WTC11 (cell line): Measurements from ENCODE around the gene WDR26. TPM values are rescaled to one million over a fixed set of nuclear protein-coding genes. Genes with fewer than 3 reads are reported as not detected.
"Not testable (repeated sequence)": the region's sequence is repeated elsewhere in the genome, so short reads cannot be mapped to it uniquely, and the experiment has no call there.

Experiments used
- ATAC-seq: fragments of 200-7000 bp; cut with Tn5 transposase; 2 replicates; pipeline ENCODE4 v1.10.0; 2021; ENCODE audit warnings: mild to moderate bottlenecking, moderate library complexity
- CTCF ChIA-PET: fragments of 300-600 bp; sonication (Branson Sonifier 250); formaldehyde crosslinking; loops from one replicate; lab custom pipeline; 2021; ENCODE audit warnings: antibody characterized with exemption; lab: Charles Lee
- POLR2A ChIA-PET: fragments of 350-600 bp; sonication (Branson Sonifier 250); formaldehyde crosslinking; loops from one replicate; lab custom pipeline; 2021; ENCODE audit warnings: antibody characterized with exemption; lab: Charles Lee
- DNase-seq: peaks from one replicate; pipeline ENCODE4 v3.0.0; 2021; ENCODE audit warnings: low spot score
- H3K27ac Mint-ChIP-seq: 2 replicates; pipeline ENCODE4 v1.8.0; 2021; ENCODE audit warnings: mixed read lengths
- H3K27me3 Mint-ChIP-seq: 2 replicates; pipeline ENCODE4 v1.8.0; 2021; ENCODE audit warnings: low read depth, mild to moderate bottlenecking, moderate library complexity, mixed read lengths
- H3K36me3 Mint-ChIP-seq: 2 replicates; pipeline ENCODE4 v1.8.0; 2021; ENCODE audit warnings: mixed read lengths
- H3K4me1 Mint-ChIP-seq: 2 replicates; pipeline ENCODE4 v1.8.0; 2022; ENCODE audit warnings: mixed read lengths
- H3K4me3 Mint-ChIP-seq: 2 replicates; pipeline ENCODE4 v1.8.0; 2021; ENCODE audit warnings: mild to moderate bottlenecking, moderate library complexity, mixed read lengths
- H3K9me3 Mint-ChIP-seq: 2 replicates; pipeline ENCODE4 v1.8.0; 2021; ENCODE audit warnings: mixed read lengths
- CREB1 ChIP-seq: sonication (generic); formaldehyde crosslinking; IDR thresholded peaks from 2 replicates; pipeline ENCODE4 v1.8.0; 2023; ENCODE audit warnings: mild to moderate bottlenecking, missing genetic modification reagents
- IRF2 ChIP-seq: sonication (generic); formaldehyde crosslinking; IDR thresholded peaks from 2 replicates; pipeline ENCODE4 v1.8.0; 2022; ENCODE audit warnings: low read depth, missing genetic modification reagents, borderline replicate concordance
- JAZF1 ChIP-seq: fragments of 250-450 bp; sonication (Bioruptor Pico); IDR thresholded peaks from 2 replicates; pipeline ENCODE4 v1.9.0; 2021; ENCODE audit warnings: moderate library complexity, mild to moderate bottlenecking, inconsistent platforms
- NR2C2 ChIP-seq: sonication (generic); formaldehyde crosslinking; IDR thresholded peaks from 2 replicates; pipeline ENCODE4 v1.8.0; 2022; ENCODE audit warnings: mild to moderate bottlenecking, missing genetic modification reagents
- TEAD1 ChIP-seq: sonication (generic); formaldehyde crosslinking; IDR thresholded peaks from 2 replicates; pipeline ENCODE4 v1.8.0; 2022; ENCODE audit warnings: mild to moderate bottlenecking, missing genetic modification reagents
- TEAD4 ChIP-seq: sonication (generic); formaldehyde crosslinking; IDR thresholded peaks from 2 replicates; pipeline ENCODE4 v1.8.0; 2022; ENCODE audit warnings: mild to moderate bottlenecking, missing genetic modification reagents
- ZNF416 ChIP-seq: fragments of 250-450 bp; sonication (Bioruptor Pico); IDR thresholded peaks from 2 replicates; pipeline ENCODE4 v1.9.0; 2021; ENCODE audit warnings: mild to moderate bottlenecking, inconsistent platforms
- ZNF423 ChIP-seq: fragments of 250-450 bp; sonication (Bioruptor Pico); IDR thresholded peaks from 2 replicates; pipeline ENCODE4 v2.1.2; 2022; ENCODE audit warnings: mild to moderate bottlenecking, moderate library complexity
- total RNA-seq: library from RNA; stranded (reverse); gene quantifications from 3 replicates; pipeline ENCODE4 v1.2.3, GENCODE V29; 2021
- TF ChIP-seq, protein P1 (sequence below): sonication (generic); formaldehyde crosslinking; IDR thresholded peaks from 2 replicates; pipeline ENCODE4 v1.8.1; 2023; ENCODE audit warnings: mild to moderate bottlenecking, missing genetic modification reagents
- TF ChIP-seq, protein P2 (sequence below): fragments of 250-450 bp; sonication (Bioruptor Pico); IDR thresholded peaks from 2 replicates; pipeline ENCODE4 v1.9.0; 2021; ENCODE audit warnings: mild to moderate bottlenecking
- TF ChIP-seq, protein P3 (sequence below): sonication (generic); formaldehyde crosslinking; IDR thresholded peaks from 2 replicates; pipeline ENCODE4 v1.8.1; 2022; ENCODE audit warnings: missing genetic modification reagents, borderline replicate concordance
- TF ChIP-seq, protein P4 (sequence below): fragments of 250-450 bp; sonication (Bioruptor Pico); IDR thresholded peaks from 2 replicates; pipeline ENCODE4 v1.8.0; 2021; ENCODE audit warnings: mild to moderate bottlenecking
- TF ChIP-seq, protein P5 (sequence below): sonication (generic); formaldehyde crosslinking; IDR thresholded peaks from 2 replicates; pipeline ENCODE4 v1.8.0; 2022; ENCODE audit warnings: mild to moderate bottlenecking, missing genetic modification reagents

WDR26 gene
- total RNA-seq, 1 experiment from 2014 or later = 66.1 TPM

DNA sequence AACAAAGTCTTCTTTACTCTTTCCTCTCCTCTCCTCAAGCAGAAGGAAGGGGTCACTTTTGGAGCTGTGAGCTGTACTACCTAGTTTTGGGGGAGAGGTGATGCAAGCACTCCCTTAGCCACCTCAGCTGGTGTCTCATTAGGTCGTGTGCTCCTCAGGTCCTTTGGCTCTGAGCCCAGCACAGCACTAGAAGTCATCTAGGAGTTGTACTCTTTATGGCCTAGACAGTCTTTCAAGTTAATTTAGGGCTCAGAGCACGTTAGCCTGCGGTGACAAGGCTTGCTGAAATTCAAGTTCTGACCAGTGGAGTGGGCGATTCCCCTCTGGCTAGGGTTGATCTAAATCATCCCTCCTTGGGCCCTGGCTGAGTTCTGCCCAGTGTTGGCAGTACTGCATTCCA lies 48.0 kb upstream of the WDR26 start (continued):
- TF ChIP-seq, protein P1, sequence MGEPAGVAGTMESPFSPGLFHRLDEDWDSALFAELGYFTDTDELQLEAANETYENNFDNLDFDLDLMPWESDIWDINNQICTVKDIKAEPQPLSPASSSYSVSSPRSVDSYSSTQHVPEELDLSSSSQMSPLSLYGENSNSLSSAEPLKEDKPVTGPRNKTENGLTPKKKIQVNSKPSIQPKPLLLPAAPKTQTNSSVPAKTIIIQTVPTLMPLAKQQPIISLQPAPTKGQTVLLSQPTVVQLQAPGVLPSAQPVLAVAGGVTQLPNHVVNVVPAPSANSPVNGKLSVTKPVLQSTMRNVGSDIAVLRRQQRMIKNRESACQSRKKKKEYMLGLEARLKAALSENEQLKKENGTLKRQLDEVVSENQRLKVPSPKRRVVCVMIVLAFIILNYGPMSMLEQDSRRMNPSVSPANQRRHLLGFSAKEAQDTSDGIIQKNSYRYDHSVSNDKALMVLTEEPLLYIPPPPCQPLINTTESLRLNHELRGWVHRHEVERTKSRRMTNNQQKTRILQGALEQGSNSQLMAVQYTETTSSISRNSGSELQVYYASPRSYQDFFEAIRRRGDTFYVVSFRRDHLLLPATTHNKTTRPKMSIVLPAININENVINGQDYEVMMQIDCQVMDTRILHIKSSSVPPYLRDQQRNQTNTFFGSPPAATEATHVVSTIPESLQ (CRISPR knock-in tag) = no peak
- TF ChIP-seq CREB1 (CRISPR knock-in tag) (no peak), NR2C2 (no peak), JAZF1 (no peak), TEAD4 (no peak)
- TF ChIP-seq, protein P2, sequence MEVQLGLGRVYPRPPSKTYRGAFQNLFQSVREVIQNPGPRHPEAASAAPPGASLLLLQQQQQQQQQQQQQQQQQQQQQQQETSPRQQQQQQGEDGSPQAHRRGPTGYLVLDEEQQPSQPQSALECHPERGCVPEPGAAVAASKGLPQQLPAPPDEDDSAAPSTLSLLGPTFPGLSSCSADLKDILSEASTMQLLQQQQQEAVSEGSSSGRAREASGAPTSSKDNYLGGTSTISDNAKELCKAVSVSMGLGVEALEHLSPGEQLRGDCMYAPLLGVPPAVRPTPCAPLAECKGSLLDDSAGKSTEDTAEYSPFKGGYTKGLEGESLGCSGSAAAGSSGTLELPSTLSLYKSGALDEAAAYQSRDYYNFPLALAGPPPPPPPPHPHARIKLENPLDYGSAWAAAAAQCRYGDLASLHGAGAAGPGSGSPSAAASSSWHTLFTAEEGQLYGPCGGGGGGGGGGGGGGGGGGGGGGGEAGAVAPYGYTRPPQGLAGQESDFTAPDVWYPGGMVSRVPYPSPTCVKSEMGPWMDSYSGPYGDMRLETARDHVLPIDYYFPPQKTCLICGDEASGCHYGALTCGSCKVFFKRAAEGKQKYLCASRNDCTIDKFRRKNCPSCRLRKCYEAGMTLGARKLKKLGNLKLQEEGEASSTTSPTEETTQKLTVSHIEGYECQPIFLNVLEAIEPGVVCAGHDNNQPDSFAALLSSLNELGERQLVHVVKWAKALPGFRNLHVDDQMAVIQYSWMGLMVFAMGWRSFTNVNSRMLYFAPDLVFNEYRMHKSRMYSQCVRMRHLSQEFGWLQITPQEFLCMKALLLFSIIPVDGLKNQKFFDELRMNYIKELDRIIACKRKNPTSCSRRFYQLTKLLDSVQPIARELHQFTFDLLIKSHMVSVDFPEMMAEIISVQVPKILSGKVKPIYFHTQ (CRISPR knock-in tag) = no peak
- TF ChIP-seq, protein P3, sequence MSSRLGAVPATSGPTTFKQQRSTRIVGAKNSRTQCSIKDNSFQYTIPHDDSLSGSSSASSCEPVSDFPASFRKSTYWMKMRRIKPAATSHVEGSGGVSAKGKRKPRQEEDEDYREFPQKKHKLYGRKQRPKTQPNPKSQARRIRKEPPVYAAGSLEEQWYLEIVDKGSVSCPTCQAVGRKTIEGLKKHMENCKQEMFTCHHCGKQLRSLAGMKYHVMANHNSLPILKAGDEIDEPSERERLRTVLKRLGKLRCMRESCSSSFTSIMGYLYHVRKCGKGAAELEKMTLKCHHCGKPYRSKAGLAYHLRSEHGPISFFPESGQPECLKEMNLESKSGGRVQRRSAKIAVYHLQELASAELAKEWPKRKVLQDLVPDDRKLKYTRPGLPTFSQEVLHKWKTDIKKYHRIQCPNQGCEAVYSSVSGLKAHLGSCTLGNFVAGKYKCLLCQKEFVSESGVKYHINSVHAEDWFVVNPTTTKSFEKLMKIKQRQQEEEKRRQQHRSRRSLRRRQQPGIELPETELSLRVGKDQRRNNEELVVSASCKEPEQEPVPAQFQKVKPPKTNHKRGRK (CRISPR knock-in tag) = no peak
- TF ChIP-seq, protein P4, sequence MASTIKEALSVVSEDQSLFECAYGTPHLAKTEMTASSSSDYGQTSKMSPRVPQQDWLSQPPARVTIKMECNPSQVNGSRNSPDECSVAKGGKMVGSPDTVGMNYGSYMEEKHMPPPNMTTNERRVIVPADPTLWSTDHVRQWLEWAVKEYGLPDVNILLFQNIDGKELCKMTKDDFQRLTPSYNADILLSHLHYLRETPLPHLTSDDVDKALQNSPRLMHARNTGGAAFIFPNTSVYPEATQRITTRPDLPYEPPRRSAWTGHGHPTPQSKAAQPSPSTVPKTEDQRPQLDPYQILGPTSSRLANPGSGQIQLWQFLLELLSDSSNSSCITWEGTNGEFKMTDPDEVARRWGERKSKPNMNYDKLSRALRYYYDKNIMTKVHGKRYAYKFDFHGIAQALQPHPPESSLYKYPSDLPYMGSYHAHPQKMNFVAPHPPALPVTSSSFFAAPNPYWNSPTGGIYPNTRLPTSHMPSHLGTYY (CRISPR knock-in tag) = no peak

DNA sequence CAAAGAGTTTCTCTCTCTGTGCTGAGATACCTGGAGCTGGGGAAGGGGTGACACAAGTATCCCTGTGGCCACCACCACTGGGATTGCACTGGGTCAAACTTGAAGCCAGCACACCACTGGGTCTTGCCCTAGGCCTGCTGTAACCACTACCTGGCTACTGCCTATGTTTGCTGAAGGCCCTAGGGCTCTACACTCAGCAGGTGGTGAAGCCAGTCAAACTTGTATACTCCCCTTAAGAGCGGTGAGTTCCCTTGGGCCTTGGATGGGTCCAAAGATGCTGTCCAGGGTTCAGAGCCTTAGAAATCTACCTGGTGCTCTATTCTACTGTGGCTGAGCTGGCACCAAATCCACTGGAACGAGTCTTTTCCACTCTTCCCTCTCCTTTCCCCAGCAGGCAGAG lies 47.0 kb upstream of the WDR26 start:
- no peak overlapping the region for H3K27ac Mint-ChIP-seq
- peaks cover 41% of the 10 kb centered on the region for H3K9me3 Mint-ChIP-seq
- POLR2A ChIA-PET = no interaction called here
- no peak for TF ChIP-seq TEAD1 (CRISPR knock-in tag)
- TF ChIP-seq IRF2 (CRISPR knock-in tag) = no peak
- TF ChIP-seq, protein P5, sequence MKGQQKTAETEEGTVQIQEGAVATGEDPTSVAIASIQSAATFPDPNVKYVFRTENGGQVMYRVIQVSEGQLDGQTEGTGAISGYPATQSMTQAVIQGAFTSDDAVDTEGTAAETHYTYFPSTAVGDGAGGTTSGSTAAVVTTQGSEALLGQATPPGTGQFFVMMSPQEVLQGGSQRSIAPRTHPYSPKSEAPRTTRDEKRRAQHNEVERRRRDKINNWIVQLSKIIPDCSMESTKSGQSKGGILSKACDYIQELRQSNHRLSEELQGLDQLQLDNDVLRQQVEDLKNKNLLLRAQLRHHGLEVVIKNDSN (CRISPR knock-in tag) = no peak
- TF ChIP-seq ZNF416 (CRISPR knock-in tag) = no peak
- TF ChIP-seq ZNF423 (CRISPR knock-in tag) = no peak
- TF ChIP-seq, all 79 proteins: peak for 0
- peaks cover 17% of the 10 kb centered on the region for H3K27me3 Mint-ChIP-seq
- peaks cover 25% of the 10 kb centered on the region for H3K36me3 Mint-ChIP-seq
- H3K4me3 Mint-ChIP-seq = no peak overlapping the region
- no peak for ATAC-seq
- no peak for DNase-seq
- CTCF ChIA-PET = no interaction called here
- H3K4me1 Mint-ChIP-seq = peaks cover 10% of the 10 kb centered on the region

DNA sequence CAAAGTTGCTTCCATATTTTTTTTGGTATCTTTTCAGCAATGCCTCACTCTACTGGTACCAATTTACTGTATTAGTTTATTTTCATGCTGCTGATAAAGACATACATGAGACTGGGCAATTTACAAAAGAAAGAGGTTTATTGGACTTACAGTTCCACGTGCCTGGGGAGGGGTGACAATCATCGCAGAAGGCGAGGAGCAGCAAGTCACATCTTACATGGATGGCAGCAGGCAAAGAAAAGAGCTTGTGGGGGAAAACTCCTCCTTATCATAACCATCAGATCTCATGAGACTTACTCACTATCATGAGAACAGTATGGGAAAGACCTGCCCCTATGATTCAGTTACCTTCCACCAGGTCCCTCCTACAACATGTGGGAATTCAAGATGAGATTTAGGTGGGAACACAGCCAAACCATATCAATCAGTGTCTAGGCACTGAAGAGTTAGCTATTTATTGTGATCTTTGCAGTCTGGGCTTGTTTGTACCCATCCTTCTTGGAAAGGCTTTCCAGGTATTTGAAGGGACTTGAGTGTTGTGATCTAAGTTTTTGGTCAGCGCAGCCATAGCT lies 46.4 kb upstream of the WDR26 start:
- ATAC-seq, H3K27ac Mint-ChIP-seq, POLR2A ChIA-PET, H3K4me1 Mint-ChIP-seq, H3K4me3 Mint-ChIP-seq, DNase-seq, CTCF ChIA-PET: not testable (repeated sequence)
- Mint-ChIP-seq H3K36me3 (peaks cover 25% of the 10 kb centered on the region), H3K9me3 (peaks cover 47% of the 10 kb centered on the region), H3K27me3 (peaks cover 17% of the 10 kb centered on the region)

DNA sequence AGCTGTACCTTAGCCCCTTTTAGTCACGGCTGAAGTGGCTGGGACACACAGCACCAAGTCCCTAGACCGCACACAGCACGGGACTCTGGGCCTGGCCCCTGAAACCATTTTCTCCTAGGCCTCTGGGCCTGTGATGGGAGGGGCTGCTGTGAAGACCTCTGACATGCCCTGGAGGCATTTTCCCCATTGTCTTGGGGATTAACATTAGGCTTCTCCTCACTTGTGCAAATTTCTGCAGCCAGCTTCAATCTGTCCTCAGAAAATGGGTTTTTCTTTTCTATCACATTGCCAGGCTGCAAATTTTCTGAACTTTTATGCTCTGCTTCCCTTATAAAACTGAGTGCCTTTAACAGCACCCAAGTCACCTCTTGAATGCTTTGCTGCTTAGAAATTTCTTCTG lies 45.6 kb upstream of the WDR26 start:
- H3K4me1 Mint-ChIP-seq, POLR2A ChIA-PET, CTCF ChIA-PET, DNase-seq, H3K4me3 Mint-ChIP-seq, H3K27ac Mint-ChIP-seq: not testable (repeated sequence)
- ATAC-seq = peak; percentile 51
- Mint-ChIP-seq H3K36me3 (peaks cover 25% of the 10 kb centered on the region), H3K9me3 (peaks cover 50% of the 10 kb centered on the region), H3K27me3 (peaks cover 17% of the 10 kb centered on the region)
